Caco-2 (cell line): ENCODE data around the gene ROBO1. TPM values are rescaled to one million over a fixed set of nuclear protein-coding genes. Genes with fewer than 3 reads are reported as not detected.

Experiments
- BruUV-seq: library from RNA; stranded (reverse); fragments of 400-500 nt; replicated peaks from 2 replicates; lab custom pipeline; 2021; lab: Mats Ljungman, UMichigan
- CTCF ChIA-PET: fragments of 300-600 bp; sonication (Branson Sonifier 250); formaldehyde crosslinking; loops from one replicate; lab custom pipeline; 2022; ENCODE audit warnings: antibody characterized with exemption; lab: Charles Lee
- POLR2A ChIA-PET: fragments of 300-600 bp; sonication (Branson Sonifier 250); formaldehyde crosslinking; loops from one replicate; lab custom pipeline; 2022; ENCODE audit warnings: antibody characterized with exemption; lab: Charles Lee
- DNase-seq, 2 experiments: peaks; one replicate each; pipeline versions ENCODE4 v3.0.0 to v3.0.0-alpha.2; 2020 to 2022
- H3K27me3 ChIP-seq: replicated peaks from 2 replicates; pipeline ENCODE4 v1.6.0; 2011; ENCODE audit warnings: low read length; ENCODE audit not compliant: control insufficient read depth, insufficient read depth
- H3K36me3 ChIP-seq: 2 replicates; pipeline ENCODE4 v1.5.1; 2011; ENCODE audit warnings: low read length; ENCODE audit not compliant: control insufficient read depth, insufficient read depth
- H3K4me1 ChIP-seq: fragments of 250-450 bp; sonication (Bioruptor Pico); 2 replicates; pipeline ENCODE4 v1.5.1; 2020; ENCODE audit warnings: mild to moderate bottlenecking
- H3K4me3 ChIP-seq: 2 replicates; pipeline ENCODE4 v1.5.1; 2011; ENCODE audit warnings: low read depth, mild to moderate bottlenecking, control low read depth, low read length
- H3K9me3 ChIP-seq: fragments of 250-450 bp; sonication (Bioruptor Pico); 2 replicates; pipeline ENCODE4 v1.5.1; 2020; ENCODE audit warnings: mild to moderate bottlenecking, moderate library complexity
- H3K27ac Mint-ChIP-seq: one replicate; pipeline ENCODE4 v1.8.0; 2022; ENCODE audit warnings: mixed read lengths; ENCODE audit not compliant: unreplicated experiment
- H3K27me3 Mint-ChIP-seq: one replicate; pipeline ENCODE4 v1.8.0; 2022; ENCODE audit warnings: mixed read lengths; ENCODE audit not compliant: insufficient read depth, unreplicated experiment
- H3K36me3 Mint-ChIP-seq: one replicate; pipeline ENCODE4 v1.8.0; 2022; ENCODE audit warnings: mild to moderate bottlenecking, mixed read lengths; ENCODE audit not compliant: insufficient read depth, unreplicated experiment
- H3K4me1 Mint-ChIP-seq: one replicate; pipeline ENCODE4 v1.8.0; 2022; ENCODE audit warnings: low read depth, mixed read lengths; ENCODE audit not compliant: unreplicated experiment
- H3K4me3 Mint-ChIP-seq: one replicate; pipeline ENCODE4 v1.8.0; 2022; ENCODE audit warnings: mild to moderate bottlenecking, moderate library complexity, mixed read lengths; ENCODE audit not compliant: unreplicated experiment
- H3K9me3 Mint-ChIP-seq: one replicate; pipeline ENCODE4 v1.8.0; 2022; ENCODE audit warnings: mixed read lengths; ENCODE audit not compliant: unreplicated experiment
- CTCF ChIP-seq, 2 experiments: fragments of 200-600 bp in 1 of 2; IDR thresholded peaks; 1 replicate in 1 of 2; 2 replicates in 1 of 2; pipeline versions ENCODE4 v1.5.1 to v1.8.0; 2011 to 2022; ENCODE audit warnings: antibody characterized with exemption in 1 of 2, control low read depth in 1 of 2, inconsistent platforms in 1 of 2, low read depth in 1 of 2, low read length in 1 of 2, mild to moderate bottlenecking in 1 of 2, moderate library complexity in 1 of 2; ENCODE audit not compliant: insufficient read depth in 1 of 2, severe bottlenecking in 1 of 2, unreplicated experiment in 1 of 2
- intact Hi-C: fragments of 100-400 bp; cut with micrococcal nuclease; formaldehyde crosslinking; loops from one replicate; pipeline ENCODE4 v1.10.0; 2022; ENCODE audit not compliant: unreplicated experiment
- total RNA-seq: library from RNA; stranded (reverse); gene quantifications from 2 replicates; pipeline ENCODE4 v1.2.3, GENCODE V29; 2022

Gene ROBO1
- total RNA-seq, 1 experiment from 2014 or later: 1.8 TPM

GRCh38 chr3:78742041-78742440 lies 1025.8 kb downstream of the ROBO1 start:
- Histone ChIP-seq H3K9me3 (no peaks in the 10 kb centered on the region), H3K4me3 (no peak overlapping the region), H3K27me3 (no peaks in the 10 kb centered on the region), H3K4me1 (no peaks in the 10 kb centered on the region), H3K36me3 (no peaks in the 10 kb centered on the region)
- ChIA-PET CTCF (no interaction called here), POLR2A (no interaction called here)
- intact Hi-C loops: no loop called here
- Mint-ChIP-seq H3K27me3 (no peaks in the 10 kb centered on the region), H3K36me3 (no peaks in the 10 kb centered on the region), H3K4me3 (no peak overlapping the region), H3K4me1 (no peaks in the 10 kb centered on the region), H3K9me3 (no peaks in the 10 kb centered on the region), H3K27ac (no peak overlapping the region)
- no peak for DNase-seq
- TF ChIP-seq CTCF (IDR thresholded peaks at IDR 0.05; ENCODE audit: insufficient read depth in 1 of 2, low read depth in 1 of 2, low read length in 1 of 2, severe bottlenecking in 1 of 2, unreplicated experiment in 1 of 2): no peak
- no TSS peak for BruUV-seq

GRCh38 chr3:78741066-78741645 lies 1026.6 kb downstream of the ROBO1 start:
- Histone ChIP-seq H3K36me3 (no peaks in the 10 kb centered on the region), H3K9me3 (no peaks in the 10 kb centered on the region), H3K4me3 (no peak overlapping the region), H3K4me1 (no peaks in the 10 kb centered on the region), H3K27me3 (no peaks in the 10 kb centered on the region)
- Mint-ChIP-seq H3K4me1 (no peaks in the 10 kb centered on the region), H3K27me3 (no peaks in the 10 kb centered on the region), H3K27ac (no peak overlapping the region), H3K4me3 (no peak overlapping the region), H3K9me3 (no peaks in the 10 kb centered on the region), H3K36me3 (no peaks in the 10 kb centered on the region)
- BruUV-seq: no TSS peak
- CTCF ChIA-PET: no interaction called here
- DNase-seq: no peak
- intact Hi-C loops: no loop called here
- TF ChIP-seq CTCF (IDR thresholded peaks at IDR 0.05; ENCODE audit: insufficient read depth in 1 of 2, low read depth in 1 of 2, low read length in 1 of 2, severe bottlenecking in 1 of 2, unreplicated experiment in 1 of 2): peak; percentile 43 to 52
- POLR2A ChIA-PET: no interaction called here

- no peaks in the 10 kb centered on the region for H3K9me3 ChIP-seq
- POLR2A ChIA-PET: no interaction called here
- H3K4me1 ChIP-seq: no peaks in the 10 kb centered on the region
- intact Hi-C loops: no loop called here
- no peak for TF ChIP-seq CTCF (IDR thresholded peaks at IDR 0.05; ENCODE audit: insufficient read depth in 1 of 2, low read depth in 1 of 2, low read length in 1 of 2, severe bottlenecking in 1 of 2, unreplicated experiment in 1 of 2)
- DNase-seq: no peak
- H3K4me3 ChIP-seq: no peak overlapping the region
- BruUV-seq: no TSS peak
- Mint-ChIP-seq H3K36me3 (no peaks in the 10 kb centered on the region), H3K27ac (no peak overlapping the region), H3K4me1 (no peaks in the 10 kb centered on the region), H3K27me3 (no peaks in the 10 kb centered on the region), H3K9me3 (no peaks in the 10 kb centered on the region), H3K4me3 (no peak overlapping the region)
- H3K36me3 ChIP-seq: no peaks in the 10 kb centered on the region
- H3K27me3 ChIP-seq: no peaks in the 10 kb centered on the region
- CTCF ChIA-PET: no interaction called here
These were observed 1029.0 kb downstream of the ROBO1 start for GRCh38 chr3:78738833-78739232.
